H9 (cell line): Measurements from ENCODE around the gene CMTM8. TPM values are rescaled to one million over a fixed set of nuclear protein-coding genes. Genes with fewer than 3 reads are reported as not detected.

ENCODE experiments used
- DNase-seq: peaks from one replicate; pipeline ENCODE4 v3.0.0-alpha.2; 2017
- H2AFZ ChIP-seq: one replicate; pipeline ENCODE4 v1.6.1; 2013; ENCODE audit warnings: mild to moderate bottlenecking, low read length, control low read depth, moderate library complexity
- H2AK5ac ChIP-seq: 2 replicates; pipeline ENCODE4 v1.6.1; 2013; ENCODE audit warnings: low read length, control low read depth, mixed read lengths; ENCODE audit not compliant: insufficient read length
- H2BK120ac ChIP-seq: one replicate; pipeline ENCODE4 v1.6.1; 2013; ENCODE audit warnings: low read depth, mild to moderate bottlenecking, low read length, control low read depth, inconsistent platforms; ENCODE audit not compliant: poor library complexity, severe bottlenecking
- H2BK12ac ChIP-seq: 2 replicates; pipeline ENCODE4 v1.6.1; 2013; ENCODE audit warnings: low read length, control low read depth, mixed read lengths, low read depth; ENCODE audit not compliant: insufficient read length
- H2BK15ac ChIP-seq: 2 replicates; pipeline ENCODE4 v1.6.1; 2013; ENCODE audit warnings: low read depth, low read length, control low read depth
- H2BK20ac ChIP-seq: one replicate; pipeline ENCODE4 v1.6.1; 2013; ENCODE audit warnings: low read depth, mild to moderate bottlenecking, low read length, control low read depth, inconsistent platforms; ENCODE audit not compliant: poor library complexity, severe bottlenecking
- H2BK5ac ChIP-seq: 2 replicates; pipeline ENCODE4 v1.6.1; 2013; ENCODE audit warnings: low read length, control low read depth, mixed read lengths; ENCODE audit not compliant: insufficient read length
- H3K14ac ChIP-seq: 2 replicates; pipeline ENCODE4 v1.6.1; 2013; ENCODE audit warnings: low read length, control low read depth; ENCODE audit not compliant: insufficient read depth
- H3K18ac ChIP-seq: 2 replicates; pipeline ENCODE4 v1.6.1; 2013; ENCODE audit warnings: low read depth, mild to moderate bottlenecking, mixed read lengths, low read length, control low read depth; ENCODE audit not compliant: insufficient read length
- H3K23ac ChIP-seq: 2 replicates; pipeline ENCODE4 v1.6.1; 2013; ENCODE audit warnings: low read length, control low read depth, mixed read lengths, low read depth; ENCODE audit not compliant: insufficient read length
- H3K23me2 ChIP-seq: 2 replicates; pipeline ENCODE4 v1.6.1; 2013; ENCODE audit warnings: low read depth, mild to moderate bottlenecking, mixed read lengths, low read length, control low read depth; ENCODE audit not compliant: insufficient read length, poor library complexity, severe bottlenecking
- H3K27ac ChIP-seq: 2 replicates; pipeline ENCODE4 v1.5.1; 2013; ENCODE audit warnings: low read length, control low read depth, mixed read lengths, low read depth; ENCODE audit not compliant: insufficient read length
- H3K27me3 ChIP-seq: 2 replicates; pipeline ENCODE4 v1.6.1; 2013; ENCODE audit warnings: low read length, control low read depth, inconsistent platforms; ENCODE audit not compliant: insufficient read depth
- H3K4ac ChIP-seq: 2 replicates; pipeline ENCODE4 v1.6.1; 2013; ENCODE audit warnings: low read depth, mild to moderate bottlenecking, control low read depth, inconsistent platforms, low read length, moderate library complexity
- H3K4me1 ChIP-seq: 2 replicates; pipeline ENCODE4 v1.6.1; 2013; ENCODE audit warnings: low read length, control low read depth, inconsistent platforms; ENCODE audit not compliant: insufficient read depth
- H3K4me2 ChIP-seq: 2 replicates; pipeline ENCODE4 v1.6.1; 2013; ENCODE audit warnings: low read length, control low read depth, mixed read lengths; ENCODE audit not compliant: insufficient read length, insufficient read depth
- H3K56ac ChIP-seq: 2 replicates; pipeline ENCODE4 v1.6.1; 2013; ENCODE audit warnings: low read depth, mild to moderate bottlenecking, mixed read lengths, low read length, control low read depth; ENCODE audit not compliant: insufficient read length
- H3K79me1 ChIP-seq: 2 replicates; pipeline ENCODE4 v1.6.1; 2013; ENCODE audit warnings: low read depth, mild to moderate bottlenecking, moderate library complexity, low read length, control low read depth, inconsistent platforms; ENCODE audit not compliant: insufficient read depth, poor library complexity, severe bottlenecking
- H3K79me2 ChIP-seq: 2 replicates; pipeline ENCODE4 v1.6.1; 2013; ENCODE audit warnings: low read length, control low read depth, inconsistent platforms; ENCODE audit not compliant: insufficient read depth
- H3K9ac ChIP-seq: 2 replicates; pipeline ENCODE4 v1.6.1; 2013; ENCODE audit warnings: low read length, control low read depth, mixed read lengths; ENCODE audit not compliant: insufficient read length; ENCODE audit errors: extremely low read depth
- H3K9me3 ChIP-seq: one replicate; pipeline ENCODE4 v1.6.1; 2013; ENCODE audit warnings: low read depth, low read length, inconsistent platforms; ENCODE audit not compliant: control insufficient read depth
- H3T11ph ChIP-seq: one replicate; pipeline ENCODE4 v1.6.1; 2013; ENCODE audit warnings: mild to moderate bottlenecking, low read length, control low read depth, inconsistent platforms
- H4K20me1 ChIP-seq: one replicate; pipeline ENCODE4 v1.6.1; 2013; ENCODE audit not compliant: control insufficient read depth, insufficient read length, insufficient read depth
- H4K5ac ChIP-seq: 2 replicates; pipeline ENCODE4 v1.6.1; 2013; ENCODE audit warnings: low read depth, mild to moderate bottlenecking, mixed read lengths, low read length, control low read depth; ENCODE audit not compliant: insufficient read length
- H4K8ac ChIP-seq: replicated peaks from 2 replicates; pipeline ENCODE4 v1.6.1; 2013; ENCODE audit warnings: low read length, control low read depth, mixed read lengths, low read depth; ENCODE audit not compliant: insufficient read length
- H4K91ac ChIP-seq: 2 replicates; pipeline ENCODE4 v1.6.1; 2013; ENCODE audit warnings: low read depth, mild to moderate bottlenecking, moderate library complexity, mixed read lengths, low read length, control low read depth; ENCODE audit not compliant: insufficient read length
- H3K27ac Mint-ChIP-seq, 3 experiments: 2 replicates in 2 of 3; 3 replicates in 1 of 3; pipeline ENCODE4 v1.8.0; 2020 to 2021; ENCODE audit warnings: mixed read lengths in 3 of 3, mild to moderate bottlenecking in 1 of 3, moderate library complexity in 1 of 3
- H3K27me3 Mint-ChIP-seq: 2 replicates; pipeline ENCODE4 v1.8.0; 2021; ENCODE audit warnings: low read depth, mild to moderate bottlenecking, moderate library complexity, mixed read lengths
- H3K36me3 Mint-ChIP-seq, 3 experiments: 2 replicates in 2 of 3; 3 replicates in 1 of 3; pipeline ENCODE4 v1.8.0; 2020 to 2021; ENCODE audit warnings: low read depth in 3 of 3, mixed read lengths in 3 of 3; ENCODE audit not compliant: insufficient read depth in 1 of 3
- H3K4me1 Mint-ChIP-seq, 2 experiments: 2 replicates each; pipeline ENCODE4 v1.8.0; 2020; ENCODE audit warnings: mixed read lengths in 2 of 2
- H3K4me3 Mint-ChIP-seq, 2 experiments: 2 replicates in 1 of 2; 3 replicates in 1 of 2; pipeline ENCODE4 v1.8.0; 2020 to 2021; ENCODE audit warnings: mild to moderate bottlenecking in 2 of 2, mixed read lengths in 2 of 2, moderate library complexity in 1 of 2
- H3K9me3 Mint-ChIP-seq, 2 experiments: 2 replicates in 1 of 2; 3 replicates in 1 of 2; pipeline ENCODE4 v1.8.0; 2020; ENCODE audit warnings: mild to moderate bottlenecking in 2 of 2, mixed read lengths in 2 of 2, moderate library complexity in 1 of 2
- CTCF ChIP-seq: fragments of 200-600 bp; sonication (generic); conservative IDR thresholded peaks from 3 replicates; pipeline ENCODE4 v1.8.0; 2021; ENCODE audit warnings: antibody characterized with exemption, mild to moderate bottlenecking
- WGBS: extraction: QIAGEN DNeasy Blood & Tissue Kit; methylation state at CpG from one replicate; pipeline ENCODE4 v1.1.7; 2013; ENCODE audit warnings: missing lambda C conversion rate, low lambda C conversion rate, mixed read lengths; ENCODE audit not compliant: insufficient read length; ENCODE audit errors: extremely low coverage; 5-methylcytosine and 5-hydroxymethylcytosine counted together
- total RNA-seq: library from RNA; stranded (reverse); gene quantifications from 2 replicates; pipeline ENCODE4 v1.2.1, GENCODE V29; 2021

Gene CMTM8
- total RNA-seq, 1 experiment from 2014 or later, result 4.0 TPM

- no peak overlapping the region for H3K9ac ChIP-seq
- H2BK5ac ChIP-seq, result no peak overlapping the region
- H2BK15ac ChIP-seq, result no peak overlapping the region
- Mint-ChIP-seq H3K27me3 (no peaks in the 10 kb centered on the region; the same call in 1 of the 2 replicates), H3K4me3 (peak overlapping the region in 1 of 2 experiments; percentile 7; a peak in 1 of 5 replicates), H3K9me3 (no peaks in the 10 kb centered on the region), H3K27ac (peak overlapping the region in 2 of 3 experiments; percentile 29 to 80; a peak in 3 of 7 replicates), H3K4me1 (peaks cover 41 to 50% of the 10 kb centered on the region in 2 experiments), H3K36me3 (peaks cover 0 to 3% (median 0%) of the 10 kb centered on the region in 3 experiments; a peak in 1 of 7 replicates)
- H3K27me3 ChIP-seq, result no peaks in the 10 kb centered on the region
- no peaks in the 10 kb centered on the region for H3K79me1 ChIP-seq
- no peaks in the 10 kb centered on the region for H3K23me2 ChIP-seq
- no CpG with 5 or more reads among the region's 3 CpGs for WGBS
- no peak overlapping the region for H2BK12ac ChIP-seq
- no peak overlapping the region for H2AK5ac ChIP-seq
- no peak overlapping the region for H3K14ac ChIP-seq
- no peak overlapping the region for H3K23ac ChIP-seq
- H3T11ph ChIP-seq, result no peak overlapping the region
- no peak overlapping the region for H2AFZ ChIP-seq
- H4K91ac ChIP-seq, result no peak overlapping the region
- H4K5ac ChIP-seq, result no peak overlapping the region
- H3K18ac ChIP-seq, result no peak overlapping the region
- no peaks in the 10 kb centered on the region for H4K20me1 ChIP-seq
- H3K4ac ChIP-seq, result no peak overlapping the region
- H3K9me3 ChIP-seq, result no peaks in the 10 kb centered on the region
- H3K56ac ChIP-seq, result no peak overlapping the region
- peaks cover 9% of the 10 kb centered on the region; the same call in 1 of the 2 replicates for H3K4me1 ChIP-seq
- no peak overlapping the region for H2BK120ac ChIP-seq
- H3K79me2 ChIP-seq, result no peaks in the 10 kb centered on the region
- DNase-seq, result no peak
- H3K27ac ChIP-seq, result no peak overlapping the region
- H3K4me2 ChIP-seq, result no peak overlapping the region
- no peak overlapping the region for H4K8ac ChIP-seq
- no peak for TF ChIP-seq CTCF
- no peak overlapping the region for H2BK20ac ChIP-seq
Observed at GRCh38 chr3:32303977-32304881, 65.7 kb downstream of the CMTM8 start.
